ENCODE data around the gene SH3PXD2A.
"Not testable (repeated sequence)": the region's sequence is repeated elsewhere in the genome, so short reads cannot be mapped to it uniquely, and the experiment has no call there.

SH3PXD2A gene

GRCh38 chr10:103763374-103764202, 91.8 kb downstream of the SH3PXD2A start:
- peak overlapping the region; percentile 85 for H3K27ac Mint-ChIP-seq
- H3K4me3 Mint-ChIP-seq, result no peak overlapping the region
- no peaks in the 10 kb centered on the region for H3K36me3 Mint-ChIP-seq (ENCODE audit: low read depth)
- DNase-seq, result peak; percentile 20
- no peaks in the 10 kb centered on the region for H3K27me3 Mint-ChIP-seq
- no peaks in the 10 kb centered on the region for H3K9me3 Mint-ChIP-seq
- peak; percentile 22 for ATAC-seq
- peaks cover 52% of the 10 kb centered on the region for H3K4me1 Mint-ChIP-seq

DNA sequence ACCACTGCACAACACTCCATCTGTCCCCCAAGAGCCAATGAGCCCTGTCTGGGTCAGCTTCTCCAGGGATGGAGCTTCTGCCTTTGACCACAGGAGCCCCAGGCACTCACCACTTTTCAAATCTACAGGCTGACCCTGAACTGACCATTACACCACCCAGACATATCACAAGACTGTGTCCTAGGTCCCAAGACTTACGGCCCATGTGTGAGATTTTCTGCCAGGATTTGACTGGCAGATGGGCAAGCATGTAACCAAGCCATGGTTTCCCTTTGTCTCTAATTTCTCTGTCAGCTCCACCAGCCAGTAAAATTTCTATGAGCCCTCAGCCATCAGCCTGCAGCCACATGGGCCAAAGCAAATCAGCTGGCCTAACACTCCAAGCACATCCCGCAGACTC, 92.5 kb downstream of the SH3PXD2A start:
- Mint-ChIP-seq H3K9me3 (no peaks in the 10 kb centered on the region), H3K27me3 (no peaks in the 10 kb centered on the region), H3K4me3 (no peak overlapping the region), H3K4me1 (peaks cover 58% of the 10 kb centered on the region), H3K36me3 (ENCODE audit: low read depth) (no peaks in the 10 kb centered on the region), H3K27ac (no peak overlapping the region)
- DNase-seq (no peak), ATAC-seq (no peak)

DNA sequence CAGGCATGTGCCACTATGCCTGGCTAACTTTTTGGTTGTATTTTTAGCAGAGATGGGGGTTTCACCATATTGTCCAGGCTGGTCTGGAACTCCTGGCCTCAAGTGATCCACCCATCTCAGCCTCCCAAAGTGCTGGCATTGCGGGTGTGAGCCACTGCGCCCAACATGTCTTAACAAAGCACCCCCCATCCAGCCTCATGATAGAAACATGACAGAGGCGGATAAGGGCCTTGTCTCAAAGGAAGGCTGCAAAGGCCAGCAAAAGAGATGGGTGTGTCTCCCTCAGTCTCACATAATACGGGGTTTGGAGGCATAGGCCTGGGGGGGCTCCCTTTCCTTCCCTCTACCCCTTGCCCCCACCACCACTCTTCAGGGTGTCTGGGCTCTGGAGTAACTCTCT, 93.2 kb downstream of the SH3PXD2A start:
- Mint-ChIP-seq H3K27ac (no peak overlapping the region), H3K27me3 (peaks cover 2% of the 10 kb centered on the region), H3K4me1 (peaks cover 65% of the 10 kb centered on the region), H3K9me3 (no peaks in the 10 kb centered on the region), H3K4me3 (no peak overlapping the region), H3K36me3 (ENCODE audit: low read depth) (no peaks in the 10 kb centered on the region)
- ATAC-seq (no peak), DNase-seq (no peak)

DNA sequence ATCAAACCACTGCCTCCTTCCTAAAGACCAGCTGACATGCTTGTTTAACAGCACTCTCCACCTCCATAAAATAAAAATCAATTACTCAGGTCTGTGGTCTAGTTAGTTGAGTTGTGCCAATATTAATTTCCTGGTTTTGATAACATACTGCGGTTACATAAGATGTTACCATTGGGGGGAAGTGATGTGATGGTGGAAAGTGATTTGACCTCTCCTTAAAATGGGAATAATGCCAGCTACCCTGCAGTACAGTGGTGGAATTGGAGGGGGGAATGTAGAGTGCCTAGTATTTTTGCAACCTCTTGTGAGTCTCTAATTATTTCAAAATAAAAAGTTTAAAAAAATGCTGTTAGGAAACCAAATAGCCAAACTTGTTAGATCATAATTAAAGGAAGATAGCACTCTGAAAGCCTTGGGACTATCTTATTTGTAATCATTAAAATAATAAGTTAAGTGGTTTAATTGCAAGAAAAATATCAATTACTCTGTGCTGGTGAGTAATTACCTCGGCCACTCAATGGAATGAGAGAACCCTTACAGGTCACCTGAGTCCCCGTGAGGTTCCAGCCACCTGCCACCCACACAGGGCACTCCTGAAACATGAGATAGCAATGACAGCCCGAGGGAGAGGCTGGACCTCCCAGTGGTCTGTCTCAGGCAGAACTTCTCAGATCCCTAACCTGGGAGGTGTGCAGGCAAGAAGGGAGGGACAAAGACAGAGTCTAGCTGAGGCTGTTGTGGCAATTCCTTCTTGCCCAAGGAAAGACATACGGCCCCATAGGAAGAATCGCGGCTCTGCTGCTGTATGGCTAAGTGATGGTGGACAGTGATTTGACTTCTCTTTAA, 94.1 kb downstream of the SH3PXD2A start:
- no peak for ATAC-seq
- H3K36me3 Mint-ChIP-seq (ENCODE audit: low read depth), result no peaks in the 10 kb centered on the region
- H3K27me3 Mint-ChIP-seq, result peaks cover 2% of the 10 kb centered on the region
- DNase-seq, result no peak
- H3K9me3 Mint-ChIP-seq, result no peaks in the 10 kb centered on the region
- no peak overlapping the region for H3K4me3 Mint-ChIP-seq
- H3K4me1 Mint-ChIP-seq, result peaks cover 66% of the 10 kb centered on the region
- H3K27ac Mint-ChIP-seq, result no peak overlapping the region

DNA sequence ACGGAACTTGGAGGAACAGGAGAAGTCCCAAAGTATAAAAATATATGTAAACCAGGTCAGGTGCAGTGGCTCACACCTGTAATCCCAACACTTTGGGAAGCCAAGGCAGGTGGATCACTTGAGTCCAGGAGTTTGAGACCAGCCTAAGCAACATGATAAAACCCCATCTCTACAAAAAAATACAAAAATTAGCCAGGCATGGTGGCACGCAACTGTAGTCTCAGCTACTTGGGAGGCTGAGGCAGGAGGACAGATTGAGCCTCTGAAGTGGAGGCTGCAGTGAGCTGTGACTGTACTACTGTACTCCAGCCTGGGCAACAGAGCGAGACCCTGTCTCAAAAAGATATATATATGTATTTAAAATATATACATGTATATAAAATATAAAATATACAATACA, 95.1 kb downstream of the SH3PXD2A start:
- H3K9me3 Mint-ChIP-seq; DNase-seq; H3K36me3 Mint-ChIP-seq (ENCODE audit: low read depth); H3K27me3 Mint-ChIP-seq; ATAC-seq; H3K4me3 Mint-ChIP-seq; H3K27ac Mint-ChIP-seq: not testable (repeated sequence)
- peaks cover 56% of the 10 kb centered on the region for H3K4me1 Mint-ChIP-seq

DNA sequence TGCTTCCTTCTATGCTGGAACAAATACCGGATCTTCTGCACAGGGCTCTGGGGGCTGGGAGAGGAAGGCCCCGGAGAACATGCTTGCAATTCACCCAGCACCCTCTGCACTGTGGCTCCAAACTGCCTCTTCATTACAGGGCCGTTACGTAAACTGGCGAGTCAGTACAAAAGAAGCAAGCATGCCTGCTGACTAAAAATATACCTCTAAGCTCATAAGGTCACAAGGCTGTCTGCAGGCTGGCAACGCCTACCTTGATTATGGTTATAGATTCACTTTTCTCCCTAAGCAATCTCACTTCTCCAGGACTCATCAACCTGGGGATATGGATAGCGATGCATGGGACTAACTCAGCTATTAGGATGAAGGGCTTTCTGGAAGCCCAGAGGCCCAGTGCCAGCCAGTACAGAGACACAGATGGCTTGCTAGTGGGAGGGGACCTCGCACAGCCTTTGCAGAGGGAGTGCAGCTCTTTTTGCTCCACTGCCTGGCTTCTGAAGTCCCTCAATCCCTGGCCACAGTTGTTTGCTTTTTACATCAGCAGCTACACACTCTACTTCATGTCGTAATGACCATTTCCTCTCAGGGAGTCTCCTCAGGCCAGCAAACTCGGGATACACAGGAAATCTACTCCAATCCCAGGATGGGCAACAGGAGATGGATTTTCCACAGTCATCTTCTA, 96.1 kb downstream of the SH3PXD2A start:
- Mint-ChIP-seq H3K9me3 (no peaks in the 10 kb centered on the region), H3K36me3 (ENCODE audit: low read depth) (no peaks in the 10 kb centered on the region), H3K27ac (peak overlapping the region; percentile 73), H3K4me3 (peak overlapping the region; percentile 50), H3K4me1 (peaks cover 46% of the 10 kb centered on the region), H3K27me3 (peaks cover 2% of the 10 kb centered on the region)
- peak; percentile 60 for ATAC-seq
- DNase-seq, result peak; percentile 23

- Mint-ChIP-seq H3K27ac (peak overlapping the region; percentile 89), H3K27me3 (peaks cover 2% of the 10 kb centered on the region), H3K4me3 (peak overlapping the region; percentile 30), H3K36me3 (ENCODE audit: low read depth) (no peaks in the 10 kb centered on the region), H3K9me3 (no peaks in the 10 kb centered on the region), H3K4me1 (peaks cover 36% of the 10 kb centered on the region)
- DNase-seq, result no peak
- ATAC-seq, result peak; percentile 33
Measured at GRCh38 chr10:103758294-103758681, 97.1 kb downstream of the SH3PXD2A start.

- peak overlapping the region; percentile 89 for H3K27ac Mint-ChIP-seq
Measured at GRCh38 chr10:103757531-103758293, 97.7 kb downstream of the SH3PXD2A start.

GRCh38 chr10:103756277-103756869, 99.0 kb downstream of the SH3PXD2A start:
- no peak for ATAC-seq
- peaks cover 2% of the 10 kb centered on the region for H3K27me3 Mint-ChIP-seq
- H3K4me3 Mint-ChIP-seq, result no peak overlapping the region
- no peaks in the 10 kb centered on the region for H3K36me3 Mint-ChIP-seq (ENCODE audit: low read depth)
- peaks cover 29% of the 10 kb centered on the region for H3K4me1 Mint-ChIP-seq
- peaks cover 8% of the 10 kb centered on the region for H3K9me3 Mint-ChIP-seq
- no peak overlapping the region for H3K27ac Mint-ChIP-seq
- no peak for DNase-seq

More at GRCh38 chr10:103757531-103758293, 97.7 kb downstream of the SH3PXD2A start:
- Mint-ChIP-seq H3K36me3 (ENCODE audit: low read depth) (no peaks in the 10 kb centered on the region), H3K4me1 (peaks cover 30% of the 10 kb centered on the region), H3K9me3 (peaks cover under 1% of the 10 kb centered on the region), H3K4me3 (peak overlapping the region; percentile 30), H3K27me3 (peaks cover 2% of the 10 kb centered on the region)
- ATAC-seq (peak; percentile 66), DNase-seq (peak; percentile 71)

DNA sequence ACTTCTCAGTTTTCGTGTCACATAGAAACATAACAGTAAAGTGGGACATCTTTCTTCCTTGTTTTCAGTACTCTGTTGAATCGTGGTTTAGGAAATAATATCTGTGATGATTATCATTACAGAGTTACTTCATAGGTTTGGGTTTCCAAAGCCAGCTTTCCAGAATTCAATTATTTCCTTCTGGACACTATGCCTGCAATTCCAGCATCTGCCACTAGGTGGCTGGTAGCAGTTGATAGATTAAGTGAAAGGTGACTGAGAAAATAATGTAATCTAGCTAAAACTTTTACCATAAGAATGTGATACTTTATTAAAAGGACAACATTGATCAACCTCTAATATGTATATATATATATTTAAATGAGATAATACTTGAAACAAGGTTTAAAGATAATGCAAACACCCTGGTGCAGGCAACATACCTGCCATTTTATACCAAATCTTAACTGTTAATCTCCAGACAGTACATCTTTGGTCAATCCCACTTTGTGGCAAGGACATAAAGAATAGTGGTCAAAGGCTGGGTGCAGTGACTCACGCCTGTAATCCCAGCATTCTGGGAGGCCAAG, 102.6 kb downstream of the SH3PXD2A start:
- peaks cover 2% of the 10 kb centered on the region for H3K27me3 Mint-ChIP-seq
- peaks cover 8% of the 10 kb centered on the region for H3K9me3 Mint-ChIP-seq
- H3K4me1 Mint-ChIP-seq, result peaks cover 12% of the 10 kb centered on the region
- peak; percentile 41 for DNase-seq
- no peak overlapping the region for H3K4me3 Mint-ChIP-seq
- H3K27ac Mint-ChIP-seq, result no peak overlapping the region
- no peaks in the 10 kb centered on the region for H3K36me3 Mint-ChIP-seq (ENCODE audit: low read depth)
- ATAC-seq, result no peak

DNA sequence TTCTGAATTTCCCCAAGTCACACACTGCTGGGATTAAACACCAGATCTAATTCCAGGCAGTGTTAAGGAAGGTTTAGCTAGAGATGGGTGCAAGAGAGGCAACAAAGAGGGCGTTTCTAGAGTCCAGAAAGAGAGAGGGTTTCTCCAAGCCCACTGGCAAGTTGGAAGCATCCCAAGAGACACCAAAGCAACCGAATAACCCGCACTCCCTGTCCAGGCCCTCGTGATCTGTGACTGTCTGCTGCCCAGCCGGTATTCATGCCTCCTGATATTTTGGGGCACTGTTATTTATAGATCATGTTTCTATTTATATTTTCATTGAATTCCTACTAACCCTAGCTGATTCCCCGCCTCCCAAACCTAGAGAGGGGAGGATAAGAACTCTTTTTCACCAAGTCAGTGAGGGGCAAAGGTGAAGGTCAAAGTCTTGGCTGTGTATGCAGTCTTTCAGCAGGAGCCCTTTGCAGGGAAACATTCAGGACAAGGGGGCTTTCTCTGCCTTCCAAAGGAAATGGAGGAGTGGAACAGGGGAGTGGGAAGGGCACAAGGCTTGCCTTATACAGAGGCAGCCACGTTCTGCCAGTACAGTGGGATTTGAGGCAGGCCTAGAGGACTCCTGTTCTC, 103.6 kb downstream of the SH3PXD2A start:
- H3K27me3 Mint-ChIP-seq, result no peaks in the 10 kb centered on the region
- H3K36me3 Mint-ChIP-seq (ENCODE audit: low read depth), result no peaks in the 10 kb centered on the region
- H3K9me3 Mint-ChIP-seq, result peaks cover 8% of the 10 kb centered on the region
- no peak overlapping the region for H3K4me3 Mint-ChIP-seq
- H3K27ac Mint-ChIP-seq, result no peak overlapping the region
- H3K4me1 Mint-ChIP-seq, result peaks cover 5% of the 10 kb centered on the region
- DNase-seq, result no peak
- no peak for ATAC-seq

DNA sequence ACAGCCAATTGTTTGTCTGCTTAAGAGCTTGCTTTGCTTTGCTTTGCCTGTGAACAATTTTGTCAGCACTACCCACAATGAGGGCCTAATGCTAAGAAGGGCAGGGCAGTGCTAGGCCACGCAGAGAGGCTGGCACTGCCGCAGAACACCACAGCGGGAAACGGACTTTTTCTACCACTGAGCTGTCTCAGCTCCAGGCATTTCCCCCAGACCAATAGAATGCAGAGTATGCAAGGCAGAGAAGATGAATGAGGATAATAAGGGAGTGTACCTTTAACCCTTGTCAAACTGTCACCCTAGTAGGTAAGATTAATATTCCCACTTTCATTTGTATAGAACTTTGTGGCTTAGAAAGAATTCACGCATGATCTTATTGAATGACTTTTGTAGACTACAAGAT, 104.5 kb downstream of the SH3PXD2A start:
- Mint-ChIP-seq H3K4me1 (peaks cover 7% of the 10 kb centered on the region), H3K4me3 (no peak overlapping the region), H3K9me3 (peaks cover 8% of the 10 kb centered on the region), H3K27ac (no peak overlapping the region), H3K27me3 (no peaks in the 10 kb centered on the region), H3K36me3 (ENCODE audit: low read depth) (no peaks in the 10 kb centered on the region)
- DNase-seq, result no peak
- ATAC-seq, result no peak

DNA sequence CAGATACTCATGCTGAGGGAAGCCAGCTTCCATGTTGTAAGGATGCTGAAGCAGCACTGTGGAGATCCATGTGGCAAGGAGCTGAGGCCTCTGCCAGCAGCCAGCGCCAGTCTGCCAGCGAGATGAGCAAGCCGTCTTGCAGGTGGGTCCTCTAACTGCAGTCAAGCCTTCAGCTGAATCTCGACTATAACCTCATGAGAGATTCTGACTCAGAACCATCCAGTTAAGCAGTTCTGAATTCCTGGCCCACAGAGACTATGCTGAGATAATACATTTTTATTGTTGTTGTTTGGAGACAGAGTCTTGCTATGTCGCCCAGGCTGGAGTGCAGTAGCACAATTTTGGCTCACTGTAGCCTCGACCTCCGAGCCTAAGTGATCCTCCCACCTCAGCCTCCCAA, 105.6 kb downstream of the SH3PXD2A start:
- no peaks in the 10 kb centered on the region for H3K27me3 Mint-ChIP-seq
- H3K36me3 Mint-ChIP-seq (ENCODE audit: low read depth), result no peaks in the 10 kb centered on the region
- no peak overlapping the region for H3K4me3 Mint-ChIP-seq
- ATAC-seq, result no peak
- peaks cover 17% of the 10 kb centered on the region for H3K4me1 Mint-ChIP-seq
- DNase-seq, result no peak
- H3K9me3 Mint-ChIP-seq, result peaks cover 8% of the 10 kb centered on the region
- H3K27ac Mint-ChIP-seq, result no peak overlapping the region
